Nephron progenitor cell (in vitro differentiated cells): ENCODE results near the gene UGDH.

Source experiments
- DNase-seq: peaks from one replicate; pipeline ENCODE4 v3.0.0; 2021
- H3K27ac Mint-ChIP-seq: 2 replicates; pipeline ENCODE4 v1.8.0; 2021; ENCODE audit warnings: mild to moderate bottlenecking, moderate library complexity, mixed read lengths
- H3K27me3 Mint-ChIP-seq: 2 replicates; pipeline ENCODE4 v1.8.0; 2021; ENCODE audit warnings: mild to moderate bottlenecking, low read depth, mixed read lengths; ENCODE audit not compliant: poor library complexity
- H3K36me3 Mint-ChIP-seq: 2 replicates; pipeline ENCODE4 v1.8.0; 2021; ENCODE audit warnings: low read depth, mixed read lengths
- H3K4me1 Mint-ChIP-seq: 2 replicates; pipeline ENCODE4 v1.8.0; 2021; ENCODE audit warnings: mixed read lengths
- H3K4me3 Mint-ChIP-seq: 2 replicates; pipeline ENCODE4 v1.8.0; 2021; ENCODE audit warnings: mild to moderate bottlenecking, moderate library complexity, mixed read lengths
- H3K9me3 Mint-ChIP-seq: 2 replicates; pipeline ENCODE4 v1.8.0; 2021; ENCODE audit warnings: mild to moderate bottlenecking, moderate library complexity, mixed read lengths
- CTCF ChIP-seq: fragments of 200-600 bp; sonication (generic); IDR thresholded peaks from 2 replicates; pipeline ENCODE4 v1.5.0; 2021; ENCODE audit warnings: antibody characterized with exemption

The UGDH gene

GRCh38 chr4:39527296-39528060 lies at the start of gene UGDH:
Gene UGDH, minus strand, starts transcription at chr4:39527439. Its CDS starts 5,927 bp downstream, at chr4:39521512.
- Mint-ChIP-seq H3K36me3 (peaks cover 41% of the 10 kb centered on the region), H3K4me1 (peaks cover 24% of the 10 kb centered on the region), H3K4me3 (peak within 1 kb of the TSS; percentile 98), H3K27ac (peak within 1 kb of the TSS; percentile 100), H3K9me3 (peaks cover 41% of the 10 kb centered on the region), H3K27me3 (no peaks in the 10 kb centered on the region)
- TF ChIP-seq CTCF, result no peak
- peak; percentile 96 for DNase-seq

GRCh38 chr4:39574946-39575345 lies 47.7 kb upstream of the UGDH start:
- Mint-ChIP-seq H3K4me1 (peaks cover 2% of the 10 kb centered on the region), H3K27me3 (no peaks in the 10 kb centered on the region), H3K4me3 (no peak overlapping the region), H3K27ac (no peak overlapping the region), H3K9me3 (no peaks in the 10 kb centered on the region), H3K36me3 (peaks cover 12% of the 10 kb centered on the region)
- DNase-seq, result no peak
- TF ChIP-seq CTCF, result no peak

- DNase-seq, result no peak
- Mint-ChIP-seq H3K36me3 (peaks cover 5% of the 10 kb centered on the region), H3K4me3 (no peak overlapping the region), H3K27me3 (no peaks in the 10 kb centered on the region), H3K27ac (no peak overlapping the region), H3K4me1 (peaks cover 5% of the 10 kb centered on the region), H3K9me3 (no peaks in the 10 kb centered on the region)
- TF ChIP-seq CTCF, result no peak
These were observed 44.3 kb upstream of the UGDH start for GRCh38 chr4:39571504-39571903.

- no peak overlapping the region for H3K4me3 Mint-ChIP-seq
- no peak overlapping the region for H3K27ac Mint-ChIP-seq
- peaks cover 4% of the 10 kb centered on the region for H3K9me3 Mint-ChIP-seq
- peaks cover 9% of the 10 kb centered on the region for H3K36me3 Mint-ChIP-seq
- H3K27me3 Mint-ChIP-seq, result no peaks in the 10 kb centered on the region
- no peak for TF ChIP-seq CTCF
- DNase-seq, result no peak
- H3K4me1 Mint-ChIP-seq, result peaks cover 5% of the 10 kb centered on the region
These were observed 43.8 kb upstream of the UGDH start for GRCh38 chr4:39571054-39571453.

GRCh38 chr4:39569209-39569608 lies 42.0 kb upstream of the UGDH start:
- Mint-ChIP-seq H3K4me1 (peaks cover 5% of the 10 kb centered on the region), H3K27me3 (no peaks in the 10 kb centered on the region), H3K9me3 (peaks cover 18% of the 10 kb centered on the region), H3K27ac (no peak overlapping the region), H3K4me3 (no peak overlapping the region), H3K36me3 (peaks cover 27% of the 10 kb centered on the region)
- no peak for DNase-seq
- TF ChIP-seq CTCF, result no peak

- Mint-ChIP-seq H3K9me3 (peaks cover 18% of the 10 kb centered on the region), H3K27ac (no peak overlapping the region), H3K27me3 (no peaks in the 10 kb centered on the region), H3K4me1 (peaks cover 5% of the 10 kb centered on the region), H3K36me3 (peaks cover 30% of the 10 kb centered on the region), H3K4me3 (no peak overlapping the region)
- DNase-seq, result no peak
- TF ChIP-seq CTCF, result no peak
These were observed 41.6 kb upstream of the UGDH start for GRCh38 chr4:39568805-39569204.
